HG03175 (cell line): Measurements from ENCODE around the gene SELENOO.

Experiments
- ATAC-seq: cut with Tn5 transposase; IDR thresholded peaks from one replicate; pipeline ENCODE4 v1.9.1; 2021; ENCODE audit warnings: mild to moderate bottlenecking, moderate library complexity; ENCODE audit not compliant: unreplicated experiment

The SELENOO gene

GRCh38 chr22:50264946-50265669 is 64.3 kb downstream of the SELENOO start:
- ATAC-seq, result no peak

- no peak for ATAC-seq
Observed at GRCh38 chr22:50266994-50267393, 66.2 kb downstream of the SELENOO start.
